Keratinocyte (primary cell): ENCODE results near the gene UBE2K. TPM values are rescaled to one million over a fixed set of nuclear protein-coding genes. Genes with fewer than 3 reads are reported as not detected.
"Not testable (repeated sequence)": the region's sequence is repeated elsewhere in the genome, so short reads cannot be mapped to it uniquely, and the experiment has no call there.

Source experiments
- DNase-seq: peaks from one replicate; pipeline ENCODE4 v3.0.0-alpha.2; 2011; ENCODE audit warnings: low read depth, missing footprints, low spot score
- FAIRE-seq: peaks from 2 replicates; lab custom pipeline; 2011; peaks lifted over from hg19 to GRCh38; lab: Jason Lieb, UNC
- H2AFZ ChIP-seq: 2 replicates; pipeline ENCODE4 v1.6.0; 2012; ENCODE audit warnings: low read length, control low read depth, inconsistent platforms; ENCODE audit not compliant: control insufficient read depth
- H3K27ac ChIP-seq: 2 replicates; pipeline ENCODE4 v1.5.1; 2011; ENCODE audit warnings: low read length; ENCODE audit not compliant: control insufficient read depth, insufficient read depth
- H3K27me3 ChIP-seq: 3 replicates; pipeline ENCODE4 v1.6.0; 2011; ENCODE audit warnings: low read length; ENCODE audit not compliant: control insufficient read depth, insufficient read depth; ENCODE audit errors: extremely low read depth
- H3K36me3 ChIP-seq, 2 experiments: 2 replicates in 1 of 2; 3 replicates in 1 of 2; pipeline ENCODE4 v1.5.1; 2011; ENCODE audit warnings: low read length in 2 of 2, mild to moderate bottlenecking in 1 of 2; ENCODE audit not compliant: control insufficient read depth in 2 of 2, insufficient read depth in 2 of 2; ENCODE audit errors: extremely low read depth in 1 of 2
- H3K4me1 ChIP-seq: 3 replicates; pipeline ENCODE4 v1.5.1; 2011; ENCODE audit warnings: low read length; ENCODE audit not compliant: control insufficient read depth, insufficient read depth; ENCODE audit errors: extremely low read depth
- H3K4me2 ChIP-seq: 3 replicates; pipeline ENCODE4 v1.6.0; 2011; ENCODE audit warnings: low read depth, low read length; ENCODE audit not compliant: control insufficient read depth, insufficient read depth; ENCODE audit errors: extremely low read depth
- H3K4me3 ChIP-seq, 3 experiments: fragments of 200-600 bp in 1 of 3; sonication (generic) in 1 of 3; 2 replicates in 2 of 3; 3 replicates in 1 of 3; pipeline ENCODE4 v1.5.1; 2011 to 2016; ENCODE audit warnings: low read length in 3 of 3, mild to moderate bottlenecking in 3 of 3, control low read depth in 2 of 3, inconsistent platforms in 1 of 3, low read depth in 1 of 3, mixed read lengths in 1 of 3, mixed run types in 1 of 3, moderate library complexity in 1 of 3; ENCODE audit not compliant: control insufficient read depth in 2 of 3, insufficient read depth in 2 of 3; ENCODE audit errors: extremely low read depth in 1 of 3
- H3K79me2 ChIP-seq: 2 replicates; pipeline ENCODE4 v1.6.0; 2012; ENCODE audit warnings: low read length; ENCODE audit not compliant: control insufficient read depth, insufficient read depth
- H3K9ac ChIP-seq: 3 replicates; pipeline ENCODE4 v1.6.0; 2011; ENCODE audit warnings: low read length; ENCODE audit not compliant: control insufficient read depth, insufficient read depth; ENCODE audit errors: extremely low read depth
- H3K9me1 ChIP-seq: 3 replicates; pipeline ENCODE4 v1.6.0; 2011; ENCODE audit warnings: low read length; ENCODE audit not compliant: control insufficient read depth, insufficient read depth; ENCODE audit errors: extremely low read depth
- H3K9me3 ChIP-seq: 2 replicates; pipeline ENCODE4 v1.5.1; 2012; ENCODE audit warnings: low read depth, low read length; ENCODE audit not compliant: control insufficient read depth
- H4K20me1 ChIP-seq: 3 replicates; pipeline ENCODE4 v1.6.0; 2011; ENCODE audit warnings: low read length; ENCODE audit not compliant: control insufficient read depth, insufficient read depth; ENCODE audit errors: extremely low read depth
- EZH2 ChIP-seq: IDR thresholded peaks from one replicate; pipeline ENCODE4 v1.6.1; 2012; ENCODE audit warnings: inconsistent platforms, mild to moderate bottlenecking, low read length, moderate library complexity
- dilution Hi-C: fragments of 300-500 bp; cut with MboI; formaldehyde crosslinking; loops from one replicate; pipeline ENCODE4 v1.7.0; 2020; ENCODE audit warnings: low sequenced_read_pairs; ENCODE audit not compliant: extremely low pct_ligation_motif_present
- polyA plus RNA-seq, 5 experiments: library from polyadenylated mRNA; depleted of rRNA in 3 of 5; stranded (reverse) in 3 of 5; stranded (forward) in 1 of 5; unstranded in 1 of 5; fragments of >200 nt; gene quantifications; 1 replicate in 1 of 5; 2 replicates in 3 of 5; 3 replicates in 1 of 5; pipeline versions ENCODE4 v1.2.1 to v1.2.3, GENCODE V29; 2011 to 2012; ENCODE audit warnings: missing spikeins in 2 of 5, low read depth in 1 of 5, low replicate concordance in 1 of 5
- TF ChIP-seq, protein P1 (sequence below), 3 experiments: IDR thresholded peaks in 1 of 3; conservative IDR thresholded peaks in 1 of 3; optimal IDR thresholded peaks in 1 of 3; 2 replicates in 2 of 3; 3 replicates in 1 of 3; pipeline versions ENCODE3 to v1.5.1; 2011; ENCODE audit warnings: low read length in 3 of 3, mild to moderate bottlenecking in 3 of 3, moderate library complexity in 2 of 3, control low read depth in 1 of 3, inconsistent platforms in 1 of 3; ENCODE audit not compliant: insufficient read depth in 2 of 3; ENCODE audit errors: extremely low read depth in 1 of 3

The UBE2K gene
- polyA plus RNA-seq, 1 donor (not counting 4 experiments of a cell fraction or from before 2014, with no cell fraction given) = 163 TPM

DNA sequence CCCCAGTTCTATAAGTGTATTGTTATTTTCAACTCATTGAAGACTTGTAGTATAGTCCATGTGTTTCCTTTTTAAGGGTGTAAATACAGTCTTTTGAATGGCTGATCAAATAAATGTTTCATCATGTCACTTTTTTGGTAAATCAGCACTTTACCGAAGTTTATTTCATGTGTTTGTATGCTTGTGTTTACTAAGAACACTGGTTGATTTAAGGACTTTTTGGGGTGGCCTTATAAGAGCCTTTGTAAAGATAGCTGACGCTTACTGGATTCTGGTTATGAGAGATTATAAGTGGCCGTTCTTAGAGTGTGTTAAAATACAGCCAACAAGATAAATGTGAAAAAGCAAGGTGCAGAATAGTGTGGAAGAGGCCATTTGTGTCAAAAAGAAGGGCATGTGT is 2.6 kb downstream of the UBE2K start:
- no peak for FAIRE-seq

DNA sequence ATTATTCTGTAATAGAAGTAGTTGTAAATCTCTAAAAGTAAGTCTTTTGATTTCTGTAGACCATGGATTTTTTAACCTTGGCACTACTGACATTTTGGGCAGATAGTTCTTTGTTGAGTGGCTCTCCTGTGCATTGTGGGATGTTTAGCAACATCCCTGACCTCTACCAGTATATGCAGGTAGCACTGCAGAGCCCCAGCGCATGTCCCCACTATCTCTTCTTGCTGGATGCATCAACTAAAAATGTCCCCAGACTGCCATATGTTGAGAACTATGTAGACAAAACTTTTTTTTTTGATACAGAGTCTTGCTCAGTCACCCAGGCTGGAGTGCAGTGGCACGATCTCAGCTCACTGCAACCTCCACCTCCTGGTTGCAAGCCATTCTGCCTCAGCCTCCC is 4.8 kb downstream of the UBE2K start:
- no peaks in the 10 kb centered on the region for H3K9me3 ChIP-seq
- peaks cover 2% of the 10 kb centered on the region for H3K9me1 ChIP-seq
- peaks cover 18% of the 10 kb centered on the region for H3K4me1 ChIP-seq
- no peak for DNase-seq
- H3K4me2 ChIP-seq = no peak overlapping the region
- no peak overlapping the region for H3K4me3 ChIP-seq
- H2AFZ ChIP-seq = no peak overlapping the region
- dilution Hi-C loops = no loop called here
- no peak for TF ChIP-seq EZH2
- TF ChIP-seq, protein P1, sequence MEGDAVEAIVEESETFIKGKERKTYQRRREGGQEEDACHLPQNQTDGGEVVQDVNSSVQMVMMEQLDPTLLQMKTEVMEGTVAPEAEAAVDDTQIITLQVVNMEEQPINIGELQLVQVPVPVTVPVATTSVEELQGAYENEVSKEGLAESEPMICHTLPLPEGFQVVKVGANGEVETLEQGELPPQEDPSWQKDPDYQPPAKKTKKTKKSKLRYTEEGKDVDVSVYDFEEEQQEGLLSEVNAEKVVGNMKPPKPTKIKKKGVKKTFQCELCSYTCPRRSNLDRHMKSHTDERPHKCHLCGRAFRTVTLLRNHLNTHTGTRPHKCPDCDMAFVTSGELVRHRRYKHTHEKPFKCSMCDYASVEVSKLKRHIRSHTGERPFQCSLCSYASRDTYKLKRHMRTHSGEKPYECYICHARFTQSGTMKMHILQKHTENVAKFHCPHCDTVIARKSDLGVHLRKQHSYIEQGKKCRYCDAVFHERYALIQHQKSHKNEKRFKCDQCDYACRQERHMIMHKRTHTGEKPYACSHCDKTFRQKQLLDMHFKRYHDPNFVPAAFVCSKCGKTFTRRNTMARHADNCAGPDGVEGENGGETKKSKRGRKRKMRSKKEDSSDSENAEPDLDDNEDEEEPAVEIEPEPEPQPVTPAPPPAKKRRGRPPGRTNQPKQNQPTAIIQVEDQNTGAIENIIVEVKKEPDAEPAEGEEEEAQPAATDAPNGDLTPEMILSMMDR (optimal IDR thresholded peaks at IDR 0.05 in 1 of 3, IDR thresholded peaks at IDR 0.05 in 1 of 3, conservative IDR thresholded peaks at IDR 0.05 in 1 of 3; ENCODE audit: extremely low read depth in 1 of 3, insufficient read depth in 2 of 3, low read length in 3 of 3) = no peak
- peaks cover 3 to 7% of the 10 kb centered on the region in 2 experiments for H3K36me3 ChIP-seq
- H3K27me3 ChIP-seq = no peaks in the 10 kb centered on the region
- FAIRE-seq = no peak
- H3K79me2 ChIP-seq = peaks cover 98% of the 10 kb centered on the region
- H4K20me1 ChIP-seq = peaks cover 7% of the 10 kb centered on the region
- H3K27ac ChIP-seq = no peak overlapping the region
- no peak overlapping the region for H3K9ac ChIP-seq

More for the DNA sequence above, 2.6 kb downstream of the UBE2K start:
- TF ChIP-seq, protein P1 (optimal IDR thresholded peaks at IDR 0.05 in 1 of 3, IDR thresholded peaks at IDR 0.05 in 1 of 3, conservative IDR thresholded peaks at IDR 0.05 in 1 of 3; ENCODE audit: extremely low read depth in 1 of 3, insufficient read depth in 2 of 3, low read length in 3 of 3) = no peak
- no peak for TF ChIP-seq EZH2
- peak overlapping the region; percentile 93 for H3K27ac ChIP-seq
- H3K4me1 ChIP-seq = peaks cover 17% of the 10 kb centered on the region
- no peak for DNase-seq
- H3K27me3 ChIP-seq = no peaks in the 10 kb centered on the region
- peak overlapping the region; percentile 80 to 89 (median 83) for H3K4me3 ChIP-seq
- H2AFZ ChIP-seq = no peak overlapping the region
- no peaks in the 10 kb centered on the region for H3K9me3 ChIP-seq
- dilution Hi-C loops = no loop called here
- H4K20me1 ChIP-seq = peaks cover 4% of the 10 kb centered on the region
- H3K9me1 ChIP-seq = peaks cover 2% of the 10 kb centered on the region
- peaks cover 76% of the 10 kb centered on the region for H3K79me2 ChIP-seq
- peaks cover 3 to 7% of the 10 kb centered on the region in 2 experiments for H3K36me3 ChIP-seq
- H3K4me2 ChIP-seq = peak overlapping the region; percentile 71
- peak overlapping the region; percentile 98 for H3K9ac ChIP-seq

DNA sequence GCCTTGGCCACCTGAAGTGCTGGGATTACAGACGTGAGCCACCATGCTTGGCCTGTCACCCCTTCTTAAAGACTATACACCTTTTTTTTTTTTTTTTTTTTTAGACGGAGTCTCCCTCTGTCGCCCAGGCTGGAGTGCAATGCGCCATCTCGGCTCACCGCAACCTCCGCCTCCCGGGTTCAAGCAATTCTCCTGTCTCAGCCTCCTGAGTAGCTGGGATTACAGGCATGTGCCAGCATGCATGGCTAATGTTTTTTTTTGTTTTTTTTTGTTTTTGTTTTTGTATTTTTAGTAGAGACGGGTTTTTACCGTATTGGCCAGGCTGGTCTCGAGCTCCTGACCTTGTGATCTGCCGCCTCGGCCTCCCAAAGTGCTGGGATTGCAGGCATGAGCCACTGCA is 6.9 kb downstream of the UBE2K start:
- FAIRE-seq, H2AFZ ChIP-seq, H3K9me3 ChIP-seq, H3K9me1 ChIP-seq, H3K27ac ChIP-seq, H3K27me3 ChIP-seq, H4K20me1 ChIP-seq, H3K9ac ChIP-seq, H3K4me2 ChIP-seq, DNase-seq, dilution Hi-C loops, H3K36me3 ChIP-seq, H3K4me3 ChIP-seq: not testable (repeated sequence)
- Histone ChIP-seq H3K79me2 (peaks cover 100% of the 10 kb centered on the region), H3K4me1 (peaks cover 14% of the 10 kb centered on the region)
